Measurements from ENCODE around the gene FGFR3.

The FGFR3 gene

DNA sequence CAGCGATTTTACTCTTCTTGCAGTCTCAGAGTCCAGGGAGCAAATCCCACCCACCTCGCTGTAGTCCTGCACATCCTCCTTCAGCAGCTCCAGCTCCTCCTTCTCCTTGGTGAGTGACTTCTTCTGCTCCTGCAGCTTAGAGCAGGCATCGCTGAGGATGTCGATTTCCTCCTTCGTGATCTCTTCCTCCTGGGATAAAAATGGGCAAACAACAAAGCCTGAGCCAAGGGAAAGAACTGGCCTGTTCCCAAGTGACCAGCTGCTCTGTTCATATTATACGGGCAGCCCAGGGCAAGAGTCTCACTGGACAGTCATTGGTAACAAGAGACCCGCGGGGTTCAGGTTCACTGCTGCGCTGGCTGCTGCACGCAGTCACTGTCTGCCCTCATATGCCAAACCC lies 26.2 kb downstream of the FGFR3 start:
- Histone ChIP-seq H3K36me3 (peaks cover 78% of the 10 kb centered on the region), H3K9me3 (no peaks in the 10 kb centered on the region; the same call in 1 of the 2 replicates), H3K4me1 (no peaks in the 10 kb centered on the region), H3K27me3 (no peaks in the 10 kb centered on the region), H3K4me3 (ENCODE audit: low read depth, low read length) (no peak overlapping the region)
- TF ChIP-seq, protein P1, sequence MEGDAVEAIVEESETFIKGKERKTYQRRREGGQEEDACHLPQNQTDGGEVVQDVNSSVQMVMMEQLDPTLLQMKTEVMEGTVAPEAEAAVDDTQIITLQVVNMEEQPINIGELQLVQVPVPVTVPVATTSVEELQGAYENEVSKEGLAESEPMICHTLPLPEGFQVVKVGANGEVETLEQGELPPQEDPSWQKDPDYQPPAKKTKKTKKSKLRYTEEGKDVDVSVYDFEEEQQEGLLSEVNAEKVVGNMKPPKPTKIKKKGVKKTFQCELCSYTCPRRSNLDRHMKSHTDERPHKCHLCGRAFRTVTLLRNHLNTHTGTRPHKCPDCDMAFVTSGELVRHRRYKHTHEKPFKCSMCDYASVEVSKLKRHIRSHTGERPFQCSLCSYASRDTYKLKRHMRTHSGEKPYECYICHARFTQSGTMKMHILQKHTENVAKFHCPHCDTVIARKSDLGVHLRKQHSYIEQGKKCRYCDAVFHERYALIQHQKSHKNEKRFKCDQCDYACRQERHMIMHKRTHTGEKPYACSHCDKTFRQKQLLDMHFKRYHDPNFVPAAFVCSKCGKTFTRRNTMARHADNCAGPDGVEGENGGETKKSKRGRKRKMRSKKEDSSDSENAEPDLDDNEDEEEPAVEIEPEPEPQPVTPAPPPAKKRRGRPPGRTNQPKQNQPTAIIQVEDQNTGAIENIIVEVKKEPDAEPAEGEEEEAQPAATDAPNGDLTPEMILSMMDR (IDR thresholded peaks at IDR 0.05; ENCODE audit: low read depth, low read length) = no peak
- no peak for DNase-seq

DNA sequence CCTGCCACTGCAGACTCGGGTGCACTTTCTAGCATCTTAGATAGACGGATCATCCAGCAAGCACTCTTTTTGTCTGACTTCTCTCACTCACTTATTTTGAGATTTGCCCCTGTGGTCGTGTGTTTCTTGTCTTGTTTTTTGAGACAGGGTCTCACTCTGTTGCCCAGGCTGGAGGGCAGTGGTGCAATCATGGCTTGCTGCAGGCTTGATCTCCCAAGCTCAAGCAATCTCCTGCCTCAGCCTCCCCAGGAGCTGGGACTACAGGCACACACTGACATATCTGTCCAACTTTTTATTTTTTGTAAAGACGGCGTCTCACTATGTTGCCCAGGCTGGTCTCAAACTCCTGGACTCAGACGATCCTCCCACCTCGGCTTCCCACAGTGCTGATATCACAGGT lies 26.7 kb downstream of the FGFR3 start:
- no peak for DNase-seq
- Histone ChIP-seq H3K4me1 (no peaks in the 10 kb centered on the region), H3K27me3 (no peaks in the 10 kb centered on the region), H3K36me3 (peaks cover 78% of the 10 kb centered on the region), H3K9me3 (no peaks in the 10 kb centered on the region; the same call in 1 of the 2 replicates), H3K4me3 (ENCODE audit: low read depth, low read length) (no peak overlapping the region)
- TF ChIP-seq, protein P1 (IDR thresholded peaks at IDR 0.05; ENCODE audit: low read depth, low read length) = no peak

DNA sequence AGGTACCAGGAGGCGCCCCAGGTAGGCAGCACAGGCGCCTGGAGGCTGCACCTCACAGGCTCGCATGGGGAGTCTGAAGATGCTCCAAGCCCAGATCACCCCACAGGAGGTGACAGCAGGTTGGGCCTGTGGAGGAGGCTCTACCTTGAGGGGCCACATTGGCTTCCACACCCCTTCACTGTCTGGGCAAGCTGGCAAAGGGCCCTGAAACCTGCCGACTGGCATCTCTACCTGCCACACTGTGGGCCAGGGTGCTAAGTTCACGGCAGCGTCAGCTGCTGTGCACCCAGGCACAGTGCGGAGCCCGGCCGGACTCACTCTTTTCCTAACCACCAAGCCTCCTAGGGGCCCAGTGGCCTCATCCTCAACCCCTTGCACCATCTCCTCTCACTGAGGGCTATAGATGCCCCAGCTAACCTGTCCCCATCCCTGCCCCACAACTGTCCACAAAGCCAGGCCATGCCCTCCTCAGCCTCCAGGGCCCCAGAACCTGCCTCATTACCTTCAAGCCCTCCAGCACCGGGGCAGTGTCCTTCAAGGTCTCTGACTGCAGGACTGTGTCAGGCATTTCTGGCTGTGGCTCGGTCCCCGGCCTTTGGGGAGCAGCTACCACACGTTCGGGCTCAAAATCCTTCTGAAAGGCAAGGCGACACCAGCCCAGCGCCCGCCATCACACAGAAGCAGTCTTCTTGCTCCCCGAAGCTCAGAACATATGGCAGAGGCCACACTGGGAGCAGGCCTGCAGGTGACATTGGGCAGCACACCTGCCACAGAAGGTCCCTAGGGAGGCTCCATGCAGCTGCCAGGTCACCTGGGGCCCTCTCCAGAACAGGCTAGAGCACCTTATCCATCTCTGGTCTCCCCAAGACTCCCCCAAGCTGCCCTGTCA lies 28.8 kb downstream of the FGFR3 start:
- no peaks in the 10 kb centered on the region for H3K9me3 ChIP-seq
- peaks cover 73% of the 10 kb centered on the region for H3K36me3 ChIP-seq
- TF ChIP-seq, protein P1 (IDR thresholded peaks at IDR 0.05; ENCODE audit: low read depth, low read length) = no peak
- H3K4me3 ChIP-seq (ENCODE audit: low read depth, low read length) = no peak overlapping the region
- DNase-seq = no peak
- no peaks in the 10 kb centered on the region for H3K27me3 ChIP-seq
- no peaks in the 10 kb centered on the region for H3K4me1 ChIP-seq

DNA sequence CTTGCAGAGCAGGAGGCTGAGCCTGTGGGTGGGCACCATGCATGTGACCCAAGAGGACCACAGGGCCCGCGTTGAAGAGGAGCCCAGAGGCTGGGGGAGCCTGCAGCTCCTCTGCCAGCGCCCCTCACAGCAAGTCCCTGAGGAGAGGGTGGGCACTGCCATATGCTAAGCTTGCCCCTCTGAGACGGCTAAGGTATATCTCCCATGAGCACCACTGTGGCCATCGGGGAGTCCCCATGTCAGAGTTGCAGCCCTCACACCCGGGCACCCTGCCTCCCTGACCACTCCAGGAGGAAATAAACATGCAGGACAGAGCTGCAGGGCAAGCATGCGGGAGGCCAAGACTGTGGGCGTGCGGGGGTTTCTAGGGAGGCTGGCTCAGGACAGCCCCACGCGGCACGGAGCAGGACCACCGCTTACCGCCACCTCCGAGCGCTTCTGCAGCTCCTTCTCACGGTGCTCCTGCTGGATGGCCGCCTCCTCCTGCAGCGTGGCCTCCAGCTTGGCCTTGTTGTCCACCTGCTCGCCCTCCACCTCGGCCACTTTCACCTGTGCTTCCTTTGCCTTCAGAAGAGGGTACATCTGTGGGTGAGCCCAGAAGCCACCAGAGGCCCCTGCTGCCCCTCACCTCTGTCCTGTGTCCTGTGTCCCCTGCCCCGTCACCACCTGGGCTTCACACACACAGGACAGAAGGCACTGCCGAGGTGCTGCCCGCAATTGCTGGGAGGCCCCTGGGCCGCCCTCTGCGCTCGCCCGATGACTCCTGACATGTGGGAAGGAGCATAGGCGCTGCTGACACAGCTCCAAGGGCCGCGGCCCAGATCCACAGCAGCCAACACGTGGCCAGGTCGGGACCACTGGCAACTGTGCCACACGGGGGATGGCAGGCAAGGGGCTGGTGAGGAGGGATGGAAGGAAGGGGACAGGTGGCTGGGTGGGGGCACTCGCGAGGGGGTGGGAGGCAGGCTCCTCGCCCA lies 29.8 kb downstream of the FGFR3 start:
- Histone ChIP-seq H3K36me3 (peaks cover 66% of the 10 kb centered on the region), H3K4me1 (no peaks in the 10 kb centered on the region), H3K27me3 (no peaks in the 10 kb centered on the region), H3K9me3 (no peaks in the 10 kb centered on the region), H3K4me3 (ENCODE audit: low read depth, low read length) (no peak overlapping the region)
- TF ChIP-seq, protein P1 (IDR thresholded peaks at IDR 0.05; ENCODE audit: low read depth, low read length) = no peak
- DNase-seq = no peak

DNA sequence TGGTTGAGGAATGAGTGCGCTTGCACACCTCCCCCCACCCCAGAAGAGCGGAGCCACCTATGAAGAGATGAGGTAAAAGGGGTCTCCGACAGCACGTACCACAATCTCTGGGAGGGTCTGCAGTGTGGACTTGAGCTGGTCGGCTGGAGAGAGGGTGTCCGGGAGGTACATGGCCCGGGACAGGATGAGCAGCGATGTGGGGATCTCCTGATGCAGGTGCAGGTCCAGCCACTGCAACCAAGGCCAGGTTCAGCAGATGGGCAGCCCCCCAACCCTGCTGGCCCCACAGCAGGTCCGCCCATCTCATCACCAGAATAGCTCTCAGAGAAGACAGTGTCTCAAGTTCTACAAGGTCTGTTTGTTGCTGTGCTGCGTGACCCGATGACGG lies 30.4 kb downstream of the FGFR3 start:
- H3K36me3 ChIP-seq = peaks cover 63% of the 10 kb centered on the region

More for the DNA sequence above, 30.4 kb downstream of the FGFR3 start:
- no peak for DNase-seq
- Histone ChIP-seq H3K27me3 (no peaks in the 10 kb centered on the region), H3K4me3 (ENCODE audit: low read depth, low read length) (no peak overlapping the region), H3K4me1 (no peaks in the 10 kb centered on the region), H3K9me3 (no peaks in the 10 kb centered on the region)
- TF ChIP-seq, protein P1 (IDR thresholded peaks at IDR 0.05; ENCODE audit: low read depth, low read length) = no peak
